Endothelial cell of umbilical vein (primary cell): ENCODE measurements around the gene RILP. TPM values are rescaled to one million over a fixed set of nuclear protein-coding genes. Genes with fewer than 3 reads are reported as not detected.

Experiments
- BruUV-seq: library from RNA; stranded (reverse); fragments of 400-500 nt; replicated peaks from 2 replicates; lab custom pipeline; 2021; lab: Mats Ljungman, UMichigan
- CTCF ChIA-PET: fragments of 300-600, 350-600 bp; sonication (Branson Sonifier 250); formaldehyde crosslinking; loops from one replicate; lab custom pipeline; 2021; ENCODE audit warnings: antibody characterized with exemption, inconsistent platforms; lab: Charles Lee
- POLR2A ChIA-PET: fragments of 300-600, 350-600 bp; sonication (Branson Sonifier 250); formaldehyde crosslinking; loops from one replicate; lab custom pipeline; 2021; ENCODE audit warnings: antibody characterized with exemption, inconsistent platforms; lab: Charles Lee
- DNase-seq: peaks from one replicate; pipeline ENCODE4 v3.0.0-alpha.2; 2011; ENCODE audit warnings: low read depth, low spot score
- FAIRE-seq: peaks from 2 replicates; lab custom pipeline; 2011; peaks lifted over from hg19 to GRCh38; lab: Jason Lieb, UNC
- H2AFZ ChIP-seq: 2 replicates; pipeline ENCODE4 v1.6.0; 2012; ENCODE audit warnings: low read depth, low read length, control low read depth, inconsistent platforms
- H3K27ac ChIP-seq: 2 replicates; pipeline ENCODE4 v1.5.1; 2011; ENCODE audit warnings: low read depth, mild to moderate bottlenecking, control low read depth, low read length, moderate library complexity; ENCODE audit not compliant: insufficient read depth
- H3K27me3 ChIP-seq, 2 experiments: 2 replicates each; pipeline versions ENCODE4 v1.6.0 to v1.6.1; 2011; ENCODE audit warnings: low read length in 2 of 2, mixed read lengths in 1 of 2; ENCODE audit not compliant: control insufficient read depth in 2 of 2, insufficient read depth in 2 of 2
- H3K36me3 ChIP-seq, 2 experiments: 2 replicates in 1 of 2; 3 replicates in 1 of 2; pipeline ENCODE4 v1.5.1; 2011; ENCODE audit warnings: low read length in 2 of 2, mild to moderate bottlenecking in 1 of 2, moderate library complexity in 1 of 2; ENCODE audit not compliant: control insufficient read depth in 2 of 2, insufficient read depth in 2 of 2; ENCODE audit errors: extremely low read depth in 1 of 2
- H3K4me1 ChIP-seq: 3 replicates; pipeline ENCODE4 v1.5.1; 2011; ENCODE audit warnings: mild to moderate bottlenecking, low read length; ENCODE audit not compliant: control insufficient read depth, insufficient read depth; ENCODE audit errors: extremely low read depth
- H3K4me2 ChIP-seq: 2 replicates; pipeline ENCODE4 v1.6.1; 2011; ENCODE audit warnings: low read length, control low read depth, mixed read lengths; ENCODE audit not compliant: insufficient read depth
- H3K4me3 ChIP-seq, 3 experiments: fragments of 200-600 bp in 1 of 3; sonication (generic), shearing (Covaris generic) in 1 of 3; replicated peaks in 1 of 3; 2 replicates each; pipeline ENCODE4 v1.5.1; 2011 to 2016; ENCODE audit warnings: control low read depth in 3 of 3, low read length in 3 of 3, mild to moderate bottlenecking in 2 of 3, inconsistent platforms in 1 of 3, low read depth in 1 of 3, moderate library complexity in 1 of 3; ENCODE audit not compliant: insufficient read depth in 1 of 3
- H3K79me2 ChIP-seq: 2 replicates; pipeline ENCODE4 v1.6.0; 2012; ENCODE audit warnings: low read length, inconsistent platforms; ENCODE audit not compliant: control insufficient read depth, insufficient read depth
- H3K9ac ChIP-seq: replicated peaks from 2 replicates; pipeline ENCODE3; 2011; ENCODE audit warnings: low read length, control low read depth; ENCODE audit not compliant: insufficient read depth; ENCODE audit errors: extremely low read depth
- H3K9me1 ChIP-seq: replicated peaks from 3 replicates; pipeline ENCODE4 v1.6.0; 2011; ENCODE audit warnings: mild to moderate bottlenecking, low read length; ENCODE audit not compliant: control insufficient read depth, insufficient read depth; ENCODE audit errors: extremely low read depth
- H3K9me3 ChIP-seq: replicated peaks from 2 replicates; pipeline ENCODE4 v1.5.1; 2012; ENCODE audit warnings: low read length, inconsistent platforms; ENCODE audit not compliant: control insufficient read depth, insufficient read depth
- H4K20me1 ChIP-seq: replicated peaks from 2 replicates; pipeline ENCODE3; 2011; ENCODE audit warnings: mild to moderate bottlenecking, low read length; ENCODE audit not compliant: control insufficient read depth, insufficient read depth; ENCODE audit errors: extremely low read depth
- CTCF ChIP-seq, 2 donors: IDR thresholded peaks; 1 replicate in 1 of 2; 2 replicates in 1 of 2; pipeline ENCODE4 v1.5.1; 2011; ENCODE audit warnings: low read length in 2 of 2, mild to moderate bottlenecking in 2 of 2, moderate library complexity in 2 of 2, control low read depth in 1 of 2, inconsistent platforms in 1 of 2, low read depth in 1 of 2; ENCODE audit not compliant: insufficient read depth in 1 of 2; ENCODE audit errors: extremely low read depth in 1 of 2
- EZH2 ChIP-seq: IDR thresholded peaks from 2 replicates; pipeline ENCODE4 v1.6.1; 2012; ENCODE audit warnings: borderline replicate concordance, low read depth, mild to moderate bottlenecking, moderate library complexity, low read length, inconsistent platforms; ENCODE audit not compliant: severe bottlenecking
- GATA2 ChIP-seq: IDR thresholded peaks from 2 replicates; pipeline ENCODE4 v1.7.0; 2011; ENCODE audit warnings: low read depth, mild to moderate bottlenecking, moderate library complexity, mixed read lengths, low read length; ENCODE audit not compliant: insufficient read length, insufficient read depth
- JUN ChIP-seq: IDR thresholded peaks from 2 replicates; pipeline ENCODE4 v1.6.1; 2011; ENCODE audit warnings: borderline replicate concordance, low read depth; ENCODE audit not compliant: insufficient read length, insufficient read depth
- dilution Hi-C: fragments of 300-500 bp; cut with MboI; formaldehyde crosslinking; loops from one replicate; pipeline ENCODE4 v1.15.0; 2019; ENCODE audit warnings: low sequenced_read_pairs; ENCODE audit not compliant: extremely low pct_ligation_motif_present
- intact Hi-C: fragments of 100-400 bp; cut with micrococcal nuclease; formaldehyde crosslinking; loops from one replicate; pipeline ENCODE4 v1.10.0; 2022
- polyA plus RNA-seq, 4 experiments: library from polyadenylated mRNA; depleted of rRNA in 3 of 4; stranded (reverse) in 3 of 4; unstranded in 1 of 4; fragments of >200 nt; gene quantifications; 2 replicates each; pipeline versions ENCODE4 v1.2.1 to v1.2.3, GENCODE V29; 2011 to 2012; ENCODE audit warnings: missing spikeins in 1 of 4
- total RNA-seq: library from RNA; stranded (reverse); gene quantifications from 2 replicates; pipeline ENCODE4 v1.2.3, GENCODE V29; 2021

RILP gene
- total and polyA plus RNA-seq, 2 donors (not counting 3 experiments of a cell fraction or from before 2014, with no cell fraction given), result 9.4 to 10.0 TPM

- Histone ChIP-seq H3K9me3 (no peaks in the 10 kb centered on the region), H3K4me1 (peaks cover 8% of the 10 kb centered on the region), H3K79me2 (peaks cover 6% of the 10 kb centered on the region), H2AFZ (no peak overlapping the region), H3K9ac (no peak overlapping the region), H3K4me3 (no peak overlapping the region), H3K27me3 (no peaks in the 10 kb centered on the region), H3K27ac (no peak overlapping the region), H3K36me3 (peaks cover 2 to 45% of the 10 kb centered on the region in 2 experiments), H4K20me1 (no peaks in the 10 kb centered on the region), H3K4me2 (no peak overlapping the region), H3K9me1 (no peaks in the 10 kb centered on the region)
- no peak for DNase-seq
- CTCF ChIA-PET, result interaction anchor here (0.5 to 2.4 kb wide), 4 partner anchors 9 to 13 kb away, joined by 3 to 8 read pairs (median 6); partner anchors contain the start of gene RILP
- FAIRE-seq, result no peak
- TF ChIP-seq EZH2 (no peak), GATA2 (no peak), CTCF (IDR thresholded peaks at IDR 0.05; ENCODE audit: extremely low read depth in 1 of 2, insufficient read depth in 1 of 2, low read depth in 1 of 2, low read length in 2 of 2) (no peak), JUN (no peak)
- BruUV-seq, result no TSS peak
- intact Hi-C loops (no loop called here), dilution Hi-C loops (no loop called here)
- POLR2A ChIA-PET, result interaction anchor here (0.7 kb wide), 1 partner anchor 40 kb away, joined by 12 read pairs; no protein-coding TSS in a partner anchor
Observed at GRCh38 chr17:1639549-1640180, 10.0 kb downstream of the RILP start.
